K562 (cell line): ENCODE data around the gene DTX1. TPM values are rescaled to one million over a fixed set of nuclear protein-coding genes. Genes with fewer than 3 reads are reported as not detected.

Source experiments
- NCOA1 ChIP-seq: fragments of 450-650 bp; IDR thresholded peaks from 2 replicates; pipeline ENCODE4 v1.6.1; 2016; ENCODE audit warnings: low read depth
- polyA plus RNA-seq, 8 experiments: library from polyadenylated mRNA; depleted of rRNA in 4 of 8; stranded (reverse) in 5 of 8; unstranded in 3 of 8; fragments of >200 nt; fragmentation: Nextera tagmentation in 2 of 8; fragmentation: Illumina TruSeq in 1 of 8; extraction: Ambion mirVana in 2 of 8; extraction: Trizol in 1 of 8; gene quantifications; 2 replicates each; pipeline versions ENCODE4 v1.2.1 to v1.2.3, GENCODE V29; 2011 to 2014; ENCODE audit warnings: inconsistent platforms in 1 of 8, missing spikeins in 1 of 8
- total RNA-seq, 7 experiments: library from RNA; depleted of rRNA in 6 of 7; stranded (reverse); fragments of >200 nt in 6 of 7; fragmentation: Illumina TruSeq in 2 of 7; extraction: Trizol in 2 of 7; gene quantifications; 2 replicates each; pipeline versions ENCODE4 v1.2.1 to v1.2.3, GENCODE V29; 2011 to 2021; ENCODE audit warnings: low replicate concordance in 1 of 7
- TF ChIP-seq, protein P1 (sequence below): IDR thresholded peaks from 2 replicates; pipeline ENCODE4 v1.6.1; 2011; ENCODE audit warnings: borderline replicate concordance, low read depth, mild to moderate bottlenecking, moderate library complexity, low read length; ENCODE audit not compliant: insufficient read depth, poor library complexity, severe bottlenecking
- TF ChIP-seq, protein P2 (sequence below): fragments of 250-450 bp; sonication (Bioruptor Pico); IDR thresholded peaks from 2 replicates; pipeline ENCODE4 v1.5.0; 2021
- TF ChIP-seq, protein P3 (sequence below): fragments of 450-650 bp; conservative IDR thresholded peaks from 2 replicates; pipeline ENCODE4 v1.6.1; 2016; ENCODE audit warnings: missing genetic modification characterization, low read depth, mild to moderate bottlenecking, missing compliant biosample characterization, moderate library complexity
- TF ChIP-seq, protein P4 (sequence below), 3 experiments: IDR thresholded peaks in 2 of 3; conservative IDR thresholded peaks in 1 of 3; 2 replicates each; pipeline ENCODE4 v1.5.1; 2011 to 2012; ENCODE audit warnings: low read length in 3 of 3, mild to moderate bottlenecking in 3 of 3, control low read depth in 2 of 3, improper control_type of control experiment in 1 of 3, inconsistent platforms in 1 of 3, low read depth in 1 of 3, mixed read lengths in 1 of 3, moderate library complexity in 1 of 3; ENCODE audit not compliant: insufficient read depth in 2 of 3

DTX1 gene
- total and polyA plus RNA-seq, 9 of the 15 experiments (the other 6 are each of a cell fraction or from before 2014, with no cell fraction given): not detected

DNA sequence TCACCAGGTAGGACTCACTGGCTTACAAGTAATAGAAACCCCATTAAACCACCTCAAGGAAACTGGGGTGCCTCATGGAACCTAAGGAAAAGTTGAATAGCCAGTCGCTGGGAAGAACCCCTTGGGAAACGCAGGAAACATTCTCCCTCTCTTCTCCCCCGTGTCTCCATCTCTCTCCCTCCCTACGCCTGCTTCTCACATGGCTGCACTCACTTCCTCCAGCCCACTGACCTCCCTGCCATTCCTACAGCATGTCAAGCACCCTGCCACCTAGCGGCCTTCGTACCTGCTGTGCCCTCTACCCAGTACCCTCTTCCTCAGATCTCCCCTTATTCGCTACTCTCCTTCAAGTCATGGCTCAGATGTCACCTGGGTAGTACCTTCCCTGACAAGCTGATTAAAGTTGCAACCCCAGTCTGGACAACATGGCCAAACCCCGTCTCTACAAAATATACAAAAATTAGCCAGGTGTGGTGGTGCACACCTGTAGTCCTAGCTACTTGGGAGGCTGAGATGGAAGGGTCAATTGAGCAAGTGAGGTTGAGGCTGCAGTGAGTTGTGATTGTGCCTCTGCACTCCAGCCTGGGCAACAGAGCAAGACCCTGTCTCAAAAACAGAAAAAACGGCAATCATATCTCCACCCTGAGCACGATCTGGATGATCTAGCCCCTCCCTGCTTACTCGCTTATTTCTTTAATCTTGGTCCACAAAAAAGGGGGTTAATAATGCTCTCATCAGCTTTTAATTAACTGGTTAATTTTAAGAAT is 6.4 kb upstream of the DTX1 start (continued):
- TF ChIP-seq, protein P1, sequence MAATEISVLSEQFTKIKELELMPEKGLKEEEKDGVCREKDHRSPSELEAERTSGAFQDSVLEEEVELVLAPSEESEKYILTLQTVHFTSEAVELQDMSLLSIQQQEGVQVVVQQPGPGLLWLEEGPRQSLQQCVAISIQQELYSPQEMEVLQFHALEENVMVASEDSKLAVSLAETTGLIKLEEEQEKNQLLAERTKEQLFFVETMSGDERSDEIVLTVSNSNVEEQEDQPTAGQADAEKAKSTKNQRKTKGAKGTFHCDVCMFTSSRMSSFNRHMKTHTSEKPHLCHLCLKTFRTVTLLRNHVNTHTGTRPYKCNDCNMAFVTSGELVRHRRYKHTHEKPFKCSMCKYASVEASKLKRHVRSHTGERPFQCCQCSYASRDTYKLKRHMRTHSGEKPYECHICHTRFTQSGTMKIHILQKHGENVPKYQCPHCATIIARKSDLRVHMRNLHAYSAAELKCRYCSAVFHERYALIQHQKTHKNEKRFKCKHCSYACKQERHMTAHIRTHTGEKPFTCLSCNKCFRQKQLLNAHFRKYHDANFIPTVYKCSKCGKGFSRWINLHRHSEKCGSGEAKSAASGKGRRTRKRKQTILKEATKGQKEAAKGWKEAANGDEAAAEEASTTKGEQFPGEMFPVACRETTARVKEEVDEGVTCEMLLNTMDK: peak; percentile 14
- TF ChIP-seq, protein P2, sequence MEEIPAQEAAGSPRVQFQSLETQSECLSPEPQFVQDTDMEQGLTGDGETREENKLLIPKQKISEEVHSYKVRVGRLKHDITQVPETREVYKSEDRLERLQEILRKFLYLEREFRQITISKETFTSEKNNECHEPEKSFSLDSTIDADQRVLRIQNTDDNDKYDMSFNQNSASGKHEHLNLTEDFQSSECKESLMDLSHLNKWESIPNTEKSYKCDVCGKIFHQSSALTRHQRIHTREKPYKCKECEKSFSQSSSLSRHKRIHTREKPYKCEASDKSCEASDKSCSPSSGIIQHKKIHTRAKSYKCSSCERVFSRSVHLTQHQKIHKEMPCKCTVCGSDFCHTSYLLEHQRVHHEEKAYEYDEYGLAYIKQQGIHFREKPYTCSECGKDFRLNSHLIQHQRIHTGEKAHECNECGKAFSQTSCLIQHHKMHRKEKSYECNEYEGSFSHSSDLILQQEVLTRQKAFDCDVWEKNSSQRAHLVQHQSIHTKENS: no peak
- TF ChIP-seq, protein P3, sequence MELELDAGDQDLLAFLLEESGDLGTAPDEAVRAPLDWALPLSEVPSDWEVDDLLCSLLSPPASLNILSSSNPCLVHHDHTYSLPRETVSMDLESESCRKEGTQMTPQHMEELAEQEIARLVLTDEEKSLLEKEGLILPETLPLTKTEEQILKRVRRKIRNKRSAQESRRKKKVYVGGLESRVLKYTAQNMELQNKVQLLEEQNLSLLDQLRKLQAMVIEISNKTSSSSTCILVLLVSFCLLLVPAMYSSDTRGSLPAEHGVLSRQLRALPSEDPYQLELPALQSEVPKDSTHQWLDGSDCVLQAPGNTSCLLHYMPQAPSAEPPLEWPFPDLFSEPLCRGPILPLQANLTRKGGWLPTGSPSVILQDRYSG (tag): no peak
- TF ChIP-seq NCOA1: no peak
- TF ChIP-seq, protein P4, sequence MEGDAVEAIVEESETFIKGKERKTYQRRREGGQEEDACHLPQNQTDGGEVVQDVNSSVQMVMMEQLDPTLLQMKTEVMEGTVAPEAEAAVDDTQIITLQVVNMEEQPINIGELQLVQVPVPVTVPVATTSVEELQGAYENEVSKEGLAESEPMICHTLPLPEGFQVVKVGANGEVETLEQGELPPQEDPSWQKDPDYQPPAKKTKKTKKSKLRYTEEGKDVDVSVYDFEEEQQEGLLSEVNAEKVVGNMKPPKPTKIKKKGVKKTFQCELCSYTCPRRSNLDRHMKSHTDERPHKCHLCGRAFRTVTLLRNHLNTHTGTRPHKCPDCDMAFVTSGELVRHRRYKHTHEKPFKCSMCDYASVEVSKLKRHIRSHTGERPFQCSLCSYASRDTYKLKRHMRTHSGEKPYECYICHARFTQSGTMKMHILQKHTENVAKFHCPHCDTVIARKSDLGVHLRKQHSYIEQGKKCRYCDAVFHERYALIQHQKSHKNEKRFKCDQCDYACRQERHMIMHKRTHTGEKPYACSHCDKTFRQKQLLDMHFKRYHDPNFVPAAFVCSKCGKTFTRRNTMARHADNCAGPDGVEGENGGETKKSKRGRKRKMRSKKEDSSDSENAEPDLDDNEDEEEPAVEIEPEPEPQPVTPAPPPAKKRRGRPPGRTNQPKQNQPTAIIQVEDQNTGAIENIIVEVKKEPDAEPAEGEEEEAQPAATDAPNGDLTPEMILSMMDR (IDR thresholded peaks at IDR 0.05 in 2 of 3, conservative IDR thresholded peaks at IDR 0.05 in 1 of 3; ENCODE audit: insufficient read depth in 2 of 3, low read depth in 1 of 3, low read length in 3 of 3): 0 out of 6 replicates have a peak, but pooled peaks of 2 of the 3 experiments have one; percentile 17 to 21
